KMS-11 (cell line): Measurements from ENCODE around the gene CLIP2.
A peak's percentile ranks its signal among the peaks of the same experiment; 100 is the strongest.

ENCODE experiments used
- H2AFZ ChIP-seq: fragments of 200-600 bp; sonication (generic); 2 replicates; pipeline ENCODE4 v1.6.1; 2016; ENCODE audit warnings: antibody characterized with exemption, mixed run types, low read depth
- H3K27ac ChIP-seq: fragments of 200-600 bp; sonication (generic); 2 replicates; pipeline ENCODE4 v1.6.1; 2016; ENCODE audit warnings: mild to moderate bottlenecking, mixed run types
- H3K27me3 ChIP-seq: fragments of 200-600 bp; sonication (generic); 2 replicates; pipeline ENCODE4 v1.6.1; 2017; ENCODE audit warnings: mild to moderate bottlenecking, low read depth, mixed run types, moderate library complexity; ENCODE audit not compliant: insufficient read depth
- H3K36me3 ChIP-seq: fragments of 200-600 bp; sonication (generic); 2 replicates; pipeline ENCODE4 v1.6.1; 2017; ENCODE audit warnings: mild to moderate bottlenecking, mixed run types; ENCODE audit not compliant: insufficient read depth
- H3K4me1 ChIP-seq: fragments of 200-600 bp; sonication (generic); 2 replicates; pipeline ENCODE4 v1.6.1; 2016; ENCODE audit warnings: mild to moderate bottlenecking, low read depth, mixed run types; ENCODE audit not compliant: poor library complexity, severe bottlenecking
- H3K4me2 ChIP-seq: fragments of 200-600 bp; sonication (generic); 2 replicates; pipeline ENCODE4 v1.7.0; 2016; ENCODE audit warnings: mild to moderate bottlenecking, mixed run types
- H3K4me3 ChIP-seq: fragments of 200-600 bp; sonication (generic); IDR thresholded peaks from 2 replicates; pipeline ENCODE4 v1.6.1; 2017; ENCODE audit warnings: low read depth, low read length, mixed read lengths; ENCODE audit not compliant: insufficient read depth
- H3K79me2 ChIP-seq: fragments of 200-600 bp; sonication (generic); 2 replicates; pipeline ENCODE4 v1.6.1; 2016; ENCODE audit warnings: low read depth, mixed run types; ENCODE audit not compliant: insufficient read depth
- H3K9ac ChIP-seq: fragments of 200-600 bp; sonication (generic); 2 replicates; pipeline ENCODE4 v1.6.1; 2016; ENCODE audit warnings: mild to moderate bottlenecking, mixed run types
- H4K20me1 ChIP-seq: fragments of 200-600 bp; sonication (generic); 2 replicates; pipeline ENCODE4 v1.6.1; 2016; ENCODE audit warnings: mild to moderate bottlenecking, mixed run types; ENCODE audit not compliant: insufficient read depth
- CTCF ChIP-seq: fragments of 200-600 bp; sonication (generic); conservative IDR thresholded peaks from 2 replicates; pipeline ENCODE4 v1.6.1; 2017; ENCODE audit warnings: low read depth, mild to moderate bottlenecking, antibody characterized with exemption, low read length, moderate library complexity, mixed read lengths

The CLIP2 gene

GRCh38 chr7:74267756-74268565, 21.2 kb upstream of the CLIP2 start:
- TF ChIP-seq CTCF: no peak
- Histone ChIP-seq H2AFZ (no peak overlapping the region), H3K27me3 (peaks cover 5% of the 10 kb centered on the region; the same call in 1 of the 2 replicates), H3K27ac (no peak overlapping the region), H3K4me1 (peaks cover 3% of the 10 kb centered on the region), H3K79me2 (no peaks in the 10 kb centered on the region), H3K9ac (no peak overlapping the region), H4K20me1 (no peaks in the 10 kb centered on the region), H3K4me2 (no peak overlapping the region), H3K36me3 (no peaks in the 10 kb centered on the region), H3K4me3 (no peak overlapping the region)

- H3K27me3 ChIP-seq: peaks cover 5% of the 10 kb centered on the region; the same call in 1 of the 2 replicates
- H2AFZ ChIP-seq: peak overlapping the region; percentile 86; the same call in 1 of the 2 replicates
- no peak overlapping the region for H3K4me3 ChIP-seq
- no peaks in the 10 kb centered on the region for H3K79me2 ChIP-seq
- H3K27ac ChIP-seq: no peak overlapping the region
- no peaks in the 10 kb centered on the region for H4K20me1 ChIP-seq
- H3K4me1 ChIP-seq: peaks cover 3% of the 10 kb centered on the region
- TF ChIP-seq CTCF: no peak
- H3K9ac ChIP-seq: no peak overlapping the region
- no peaks in the 10 kb centered on the region for H3K36me3 ChIP-seq
- H3K4me2 ChIP-seq: peak overlapping the region; percentile 67
Observed at GRCh38 chr7:74269757-74270277, 19.4 kb upstream of the CLIP2 start.

- H2AFZ ChIP-seq: no peak overlapping the region
- peaks cover 5% of the 10 kb centered on the region; the same call in 1 of the 2 replicates for H3K27me3 ChIP-seq
- H3K9ac ChIP-seq: no peak overlapping the region
- no peak overlapping the region for H3K4me3 ChIP-seq
- no peaks in the 10 kb centered on the region for H3K79me2 ChIP-seq
- H4K20me1 ChIP-seq: no peaks in the 10 kb centered on the region
- no peak overlapping the region for H3K27ac ChIP-seq
- TF ChIP-seq CTCF: no peak
- peaks cover 3% of the 10 kb centered on the region for H3K4me1 ChIP-seq
- H3K36me3 ChIP-seq: no peaks in the 10 kb centered on the region
- no peak overlapping the region for H3K4me2 ChIP-seq
Observed at GRCh38 chr7:74271742-74272141, 17.5 kb upstream of the CLIP2 start.

GRCh38 chr7:74272305-74273038, 16.7 kb upstream of the CLIP2 start:
- no peak overlapping the region for H3K4me3 ChIP-seq
- H3K27me3 ChIP-seq: peaks cover 5% of the 10 kb centered on the region; the same call in 1 of the 2 replicates
- no peak overlapping the region for H2AFZ ChIP-seq
- peaks cover 3% of the 10 kb centered on the region for H3K4me1 ChIP-seq
- H3K4me2 ChIP-seq: no peak overlapping the region
- H3K9ac ChIP-seq: no peak overlapping the region
- no peaks in the 10 kb centered on the region for H3K36me3 ChIP-seq
- no peak overlapping the region for H3K27ac ChIP-seq
- no peaks in the 10 kb centered on the region for H4K20me1 ChIP-seq
- no peak for TF ChIP-seq CTCF
- no peaks in the 10 kb centered on the region for H3K79me2 ChIP-seq
